ENCODE results near the gene PSORS1C1. TPM values are rescaled to one million over a fixed set of nuclear protein-coding genes. Genes with fewer than 3 reads are reported as not detected.

The PSORS1C1 gene
- total and polyA plus RNA-seq, 4 donors = 1.1 to 10.8 (median 2.5) TPM

DNA sequence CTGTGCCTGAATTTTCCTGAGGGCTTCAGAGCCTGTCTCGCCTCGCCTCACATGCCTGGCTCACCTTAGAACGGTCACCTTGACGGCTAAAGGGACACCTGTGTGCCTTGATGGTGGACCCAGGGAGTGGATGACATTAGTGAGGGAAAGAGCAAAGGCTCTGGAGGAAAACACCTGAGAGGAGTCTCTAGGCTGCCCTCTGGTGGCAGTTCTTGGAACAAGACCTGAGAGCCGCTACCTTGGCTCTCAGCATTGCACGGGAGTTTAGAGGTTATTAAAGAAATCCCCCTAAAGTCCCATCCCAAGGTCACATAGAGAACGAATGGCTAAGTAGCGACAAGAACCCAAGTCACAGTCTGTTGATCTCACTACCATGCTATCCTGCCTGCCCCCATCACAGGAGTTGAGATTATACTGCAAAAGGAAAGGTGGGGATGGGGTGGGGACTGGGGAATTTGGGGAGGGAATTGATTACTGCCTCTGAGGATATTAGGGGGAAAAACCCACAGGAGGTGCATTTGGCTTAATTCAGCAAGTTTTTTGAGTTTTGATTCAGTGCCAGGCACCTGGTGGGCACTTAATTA lies 13.6 kb downstream of the PSORS1C1 start:
- 10 to 12% methylated on average over 8 of the region's 8 CpGs for WGBS, 2 donors
- TF ChIP-seq, protein P1, sequence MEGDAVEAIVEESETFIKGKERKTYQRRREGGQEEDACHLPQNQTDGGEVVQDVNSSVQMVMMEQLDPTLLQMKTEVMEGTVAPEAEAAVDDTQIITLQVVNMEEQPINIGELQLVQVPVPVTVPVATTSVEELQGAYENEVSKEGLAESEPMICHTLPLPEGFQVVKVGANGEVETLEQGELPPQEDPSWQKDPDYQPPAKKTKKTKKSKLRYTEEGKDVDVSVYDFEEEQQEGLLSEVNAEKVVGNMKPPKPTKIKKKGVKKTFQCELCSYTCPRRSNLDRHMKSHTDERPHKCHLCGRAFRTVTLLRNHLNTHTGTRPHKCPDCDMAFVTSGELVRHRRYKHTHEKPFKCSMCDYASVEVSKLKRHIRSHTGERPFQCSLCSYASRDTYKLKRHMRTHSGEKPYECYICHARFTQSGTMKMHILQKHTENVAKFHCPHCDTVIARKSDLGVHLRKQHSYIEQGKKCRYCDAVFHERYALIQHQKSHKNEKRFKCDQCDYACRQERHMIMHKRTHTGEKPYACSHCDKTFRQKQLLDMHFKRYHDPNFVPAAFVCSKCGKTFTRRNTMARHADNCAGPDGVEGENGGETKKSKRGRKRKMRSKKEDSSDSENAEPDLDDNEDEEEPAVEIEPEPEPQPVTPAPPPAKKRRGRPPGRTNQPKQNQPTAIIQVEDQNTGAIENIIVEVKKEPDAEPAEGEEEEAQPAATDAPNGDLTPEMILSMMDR (IDR thresholded peaks at IDR 0.05; ENCODE audit: control extremely low read depth, extremely low read depth) = peak; percentile 62
- no peak for ATAC-seq (ENCODE audit: insufficient read depth, low FRiP score)
- peaks cover 0 to 4% (median 0%) of the 10 kb centered on the region in 3 donors for H3K27me3 ChIP-seq (ENCODE audit: control insufficient read depth in 3 of 3, insufficient read depth in 3 of 3, low read length in 2 of 3)
- H3K4me3 ChIP-seq = no peak overlapping the region
- no peaks in the 10 kb centered on the region for H3K36me3 ChIP-seq (ENCODE audit: control insufficient read depth in 4 of 4, insufficient read depth in 4 of 4, low read length in 4 of 4)
- no peaks in the 10 kb centered on the region for H3K9me3 ChIP-seq (ENCODE audit: control insufficient read depth in 4 of 4, insufficient read depth in 3 of 4, low read length in 3 of 4)
- H3K4me1 ChIP-seq (ENCODE audit: control insufficient read depth in 5 of 5, insufficient read depth in 5 of 5, low read length in 5 of 5) = peaks cover 0 to 16% (median 0%) of the 10 kb centered on the region in 5 donors
- H3K27ac ChIP-seq (ENCODE audit: low read depth in 1 of 2, low read length in 1 of 2) = no peak overlapping the region
- H3K9ac ChIP-seq (ENCODE audit: insufficient read depth in 1 of 2, low read length in 2 of 2) = no peak overlapping the region
- DNase-seq = peak; percentile 25 to 43 (median 37)

DNA sequence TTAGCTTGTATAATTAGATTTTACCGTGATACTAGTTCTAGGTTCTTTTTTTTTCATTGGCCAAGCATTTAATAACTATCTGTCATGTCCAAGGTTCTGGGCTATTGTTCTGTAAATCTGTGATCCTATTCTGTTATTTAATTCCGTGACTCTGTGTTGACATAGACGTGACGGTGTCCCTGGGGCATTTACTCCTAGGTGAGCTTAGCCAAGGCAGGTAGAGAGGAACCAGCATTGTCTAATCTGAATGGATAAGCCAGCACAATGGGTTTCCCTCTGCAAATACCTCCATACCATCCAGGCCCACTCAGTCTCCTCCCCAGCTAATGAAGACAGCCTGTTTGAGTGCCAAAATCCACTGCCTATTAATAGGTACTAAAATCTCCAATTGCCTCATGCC lies 14.5 kb downstream of the PSORS1C1 start:
- H3K4me1 ChIP-seq (ENCODE audit: control insufficient read depth in 5 of 5, insufficient read depth in 5 of 5, low read length in 5 of 5) = peaks cover 0 to 11% (median 0%) of the 10 kb centered on the region in 5 donors
- H3K4me3 ChIP-seq = no peak overlapping the region
- TF ChIP-seq, protein P1 (IDR thresholded peaks at IDR 0.05; ENCODE audit: control extremely low read depth, extremely low read depth) = no peak
- H3K27ac ChIP-seq (ENCODE audit: low read depth in 1 of 2, low read length in 1 of 2) = no peak overlapping the region
- 70 to 83% methylated on average over 4 of the region's 4 CpGs for WGBS, 2 donors
- H3K9me3 ChIP-seq (ENCODE audit: control insufficient read depth in 4 of 4, insufficient read depth in 3 of 4, low read length in 3 of 4) = no peaks in the 10 kb centered on the region
- DNase-seq (no peak), ATAC-seq (ENCODE audit: insufficient read depth, low FRiP score) (no peak)
- no peaks in the 10 kb centered on the region for H3K36me3 ChIP-seq (ENCODE audit: control insufficient read depth in 4 of 4, insufficient read depth in 4 of 4, low read length in 4 of 4)
- peaks cover 0 to 4% (median 0%) of the 10 kb centered on the region in 3 donors for H3K27me3 ChIP-seq (ENCODE audit: control insufficient read depth in 3 of 3, insufficient read depth in 3 of 3, low read length in 2 of 3)
- no peak overlapping the region for H3K9ac ChIP-seq (ENCODE audit: insufficient read depth in 1 of 2, low read length in 2 of 2)

DNA sequence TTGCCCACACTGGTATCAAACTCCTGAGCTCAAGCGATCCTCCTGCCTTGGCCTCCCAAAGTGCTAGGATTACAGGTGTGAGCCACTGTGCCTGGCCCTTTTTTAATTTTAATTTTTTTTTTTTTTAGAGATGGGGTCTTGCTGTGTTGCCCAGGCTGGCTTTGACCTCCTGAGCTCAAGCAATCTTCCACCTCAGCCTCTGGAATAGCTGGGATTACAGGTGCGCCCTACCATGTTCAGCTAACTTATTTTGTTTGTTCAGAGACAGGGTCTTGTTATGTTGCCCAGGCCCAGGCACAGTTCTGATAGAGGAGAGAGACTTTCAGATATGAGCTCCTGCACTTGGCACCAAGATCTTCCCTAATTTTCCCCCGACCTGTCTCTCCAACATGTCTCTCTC lies 16.2 kb downstream of the PSORS1C1 start:
- TF ChIP-seq, protein P1 (IDR thresholded peaks at IDR 0.05; ENCODE audit: control extremely low read depth, extremely low read depth) = no peak
- no peaks in the 10 kb centered on the region for H3K9me3 ChIP-seq (ENCODE audit: control insufficient read depth in 4 of 4, insufficient read depth in 3 of 4, low read length in 3 of 4)
- no peak overlapping the region for H3K9ac ChIP-seq (ENCODE audit: insufficient read depth in 1 of 2, low read length in 2 of 2)
- H3K36me3 ChIP-seq (ENCODE audit: control insufficient read depth in 4 of 4, insufficient read depth in 4 of 4, low read length in 4 of 4) = no peaks in the 10 kb centered on the region
- peaks cover 0 to 4% (median 0%) of the 10 kb centered on the region in 5 donors for H3K4me1 ChIP-seq (ENCODE audit: control insufficient read depth in 5 of 5, insufficient read depth in 5 of 5, low read length in 5 of 5)
- no peak for ATAC-seq (ENCODE audit: insufficient read depth, low FRiP score)
- no peak overlapping the region for H3K4me3 ChIP-seq
- DNase-seq = no peak
- H3K27me3 ChIP-seq (ENCODE audit: control insufficient read depth in 3 of 3, insufficient read depth in 3 of 3, low read length in 2 of 3) = peaks cover 0 to 4% (median 0%) of the 10 kb centered on the region in 3 donors
- H3K27ac ChIP-seq (ENCODE audit: low read depth in 1 of 2, low read length in 1 of 2) = no peak overlapping the region
- WGBS, 2 donors = 93 to 99% methylated on average over 3 of the region's 3 CpGs

DNA sequence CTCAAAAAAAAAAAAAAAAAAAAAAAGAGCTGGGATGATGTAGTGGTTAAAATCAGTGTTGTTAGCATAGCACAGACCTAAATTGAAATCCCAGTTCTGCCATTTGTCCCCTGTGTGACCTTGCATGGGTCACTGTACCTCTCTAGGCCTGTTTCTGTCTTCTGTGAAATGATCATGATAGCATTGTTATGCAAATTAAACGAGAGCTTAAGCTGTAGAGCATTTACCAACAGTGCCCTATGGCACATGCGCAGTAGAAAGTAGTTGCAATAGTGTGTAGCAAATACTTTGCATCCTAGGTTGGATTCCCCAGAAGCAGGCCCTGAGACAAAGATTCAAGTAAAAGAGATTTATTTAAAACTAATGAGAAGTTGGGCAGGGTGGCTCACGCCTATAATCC lies 17.0 kb downstream of the PSORS1C1 start:
- no peak overlapping the region for H3K9ac ChIP-seq (ENCODE audit: insufficient read depth in 1 of 2, low read length in 2 of 2)
- H3K4me1 ChIP-seq (ENCODE audit: control insufficient read depth in 5 of 5, insufficient read depth in 5 of 5, low read length in 5 of 5) = peaks cover 0 to 2% (median 0%) of the 10 kb centered on the region in 5 donors
- WGBS, 2 donors = 76 to 96% methylated on average over 3 of the region's 3 CpGs
- TF ChIP-seq, protein P1 (IDR thresholded peaks at IDR 0.05; ENCODE audit: control extremely low read depth, extremely low read depth) = no peak
- peaks cover 0 to 4% (median 0%) of the 10 kb centered on the region in 3 donors for H3K27me3 ChIP-seq (ENCODE audit: control insufficient read depth in 3 of 3, insufficient read depth in 3 of 3, low read length in 2 of 3)
- no peaks in the 10 kb centered on the region for H3K36me3 ChIP-seq (ENCODE audit: control insufficient read depth in 4 of 4, insufficient read depth in 4 of 4, low read length in 4 of 4)
- H3K27ac ChIP-seq (ENCODE audit: low read depth in 1 of 2, low read length in 1 of 2) = no peak overlapping the region
- H3K4me3 ChIP-seq = no peak overlapping the region
- no peak for ATAC-seq (ENCODE audit: insufficient read depth, low FRiP score)
- no peak for DNase-seq
- no peaks in the 10 kb centered on the region for H3K9me3 ChIP-seq (ENCODE audit: control insufficient read depth in 4 of 4, insufficient read depth in 3 of 4, low read length in 3 of 4)

Data from lung (tissue), 12 donors.